GM23248 (cell line): ENCODE results near the gene BEX4. TPM values are rescaled to one million over a fixed set of nuclear protein-coding genes. Genes with fewer than 3 reads are reported as not detected.

ENCODE experiments used
- DNase-seq: peaks from one replicate; pipeline ENCODE4 v3.0.0-alpha.2; 2015
- H2AFZ ChIP-seq: fragments of 200-600 bp; sonication (generic); 2 replicates; pipeline ENCODE4 v1.6.1; 2016; ENCODE audit warnings: antibody characterized with exemption
- H3F3A ChIP-seq: fragments of 200-600 bp; sonication (generic); 2 replicates; pipeline ENCODE4 v1.6.1; 2016; ENCODE audit warnings: mild to moderate bottlenecking, antibody characterized with exemption, mixed run types; ENCODE audit not compliant: insufficient read depth
- H3K27ac ChIP-seq: fragments of 200-600 bp; sonication (generic); 2 replicates; pipeline ENCODE4 v1.5.1; 2016; ENCODE audit warnings: mild to moderate bottlenecking
- H3K27me3 ChIP-seq: fragments of 200-600 bp; sonication (generic); replicated peaks from 2 replicates; pipeline ENCODE4 v1.6.1; 2016; ENCODE audit warnings: mild to moderate bottlenecking; ENCODE audit not compliant: insufficient read depth
- H3K36me3 ChIP-seq: fragments of 200-600 bp; sonication (generic); 2 replicates; pipeline ENCODE4 v1.6.1; 2016; ENCODE audit warnings: low read depth, mild to moderate bottlenecking
- H3K4me1 ChIP-seq: fragments of 200-600 bp; sonication (generic); 2 replicates; pipeline ENCODE4 v1.6.1; 2016; ENCODE audit warnings: mild to moderate bottlenecking; ENCODE audit not compliant: insufficient read depth
- H3K4me2 ChIP-seq: fragments of 200-600 bp; sonication (generic); one replicate; pipeline ENCODE4 v1.6.1; 2016; ENCODE audit warnings: mild to moderate bottlenecking; ENCODE audit not compliant: unreplicated experiment
- H3K4me3 ChIP-seq: fragments of 200-600 bp; sonication (generic); 2 replicates; pipeline ENCODE4 v1.5.1; 2016; ENCODE audit warnings: mild to moderate bottlenecking
- H3K79me2 ChIP-seq: fragments of 200-600 bp; sonication (generic); 2 replicates; pipeline ENCODE4 v1.6.1; 2016; ENCODE audit warnings: mild to moderate bottlenecking; ENCODE audit not compliant: insufficient read depth
- H3K9ac ChIP-seq: fragments of 200-600 bp; sonication (generic); 2 replicates; pipeline ENCODE4 v1.6.1; 2016; ENCODE audit warnings: mild to moderate bottlenecking
- H3K9me2 ChIP-seq: fragments of 200-600 bp; sonication (generic); 2 replicates; pipeline ENCODE4 v1.6.1; 2016; ENCODE audit warnings: mixed run types, mild to moderate bottlenecking, moderate library complexity; ENCODE audit not compliant: insufficient read depth
- H3K9me3 ChIP-seq: fragments of 200-600 bp; sonication (generic); one replicate; pipeline ENCODE4 v1.6.1; 2017; ENCODE audit warnings: low read depth
- H4K20me1 ChIP-seq: fragments of 200-600 bp; sonication (generic); 2 replicates; pipeline ENCODE4 v1.6.0; 2016; ENCODE audit not compliant: insufficient read depth
- EZH2 ChIP-seq: fragments of 200-600 bp; sonication (generic); IDR thresholded peaks from 2 replicates; pipeline ENCODE4 v1.6.1; 2018; ENCODE audit warnings: antibody characterized with exemption, mild to moderate bottlenecking; ENCODE audit not compliant: insufficient read depth, poor library complexity, severe bottlenecking
- EZH2phosphoT487 ChIP-seq: fragments of 200-600 bp; sonication (generic); IDR thresholded peaks from 2 replicates; pipeline ENCODE4 v1.6.1; 2018; ENCODE audit warnings: antibody characterized with exemption, moderate library complexity, mild to moderate bottlenecking, low read depth; ENCODE audit not compliant: insufficient read depth
- WGBS, 2 experiments: methylation state at CpG; one replicate each; pipeline ENCODE4 v1.1.6; 2015 to 2017; ENCODE audit warnings: low lambda C conversion rate in 2 of 2, low coverage in 1 of 2; ENCODE audit errors: missing lambda C conversion rate in 2 of 2; 5-methylcytosine and 5-hydroxymethylcytosine counted together
- in situ Hi-C: fragments of 300-500 bp; cut with MboI; formaldehyde crosslinking; loops from 2 replicates; pipeline ENCODE4 v1.15.0; 2020
- polyA plus RNA-seq: library from polyadenylated mRNA; unstranded; fragments of >200 nt; fragmentation: Nextera tagmentation; extraction: Ambion mirVana; gene quantifications from 2 replicates; pipeline ENCODE4 v1.2.1, GENCODE V29; 2016
- total RNA-seq: library from RNA; depleted of rRNA; stranded (reverse); fragments of >200 nt; shearing (Covaris generic); gene quantifications from 2 replicates; pipeline ENCODE4 v1.2.3, GENCODE V29; 2014

The BEX4 gene
- total and polyA plus RNA-seq, 2 experiments from 2014 or later, result 0.54 to 2.4 TPM

DNA sequence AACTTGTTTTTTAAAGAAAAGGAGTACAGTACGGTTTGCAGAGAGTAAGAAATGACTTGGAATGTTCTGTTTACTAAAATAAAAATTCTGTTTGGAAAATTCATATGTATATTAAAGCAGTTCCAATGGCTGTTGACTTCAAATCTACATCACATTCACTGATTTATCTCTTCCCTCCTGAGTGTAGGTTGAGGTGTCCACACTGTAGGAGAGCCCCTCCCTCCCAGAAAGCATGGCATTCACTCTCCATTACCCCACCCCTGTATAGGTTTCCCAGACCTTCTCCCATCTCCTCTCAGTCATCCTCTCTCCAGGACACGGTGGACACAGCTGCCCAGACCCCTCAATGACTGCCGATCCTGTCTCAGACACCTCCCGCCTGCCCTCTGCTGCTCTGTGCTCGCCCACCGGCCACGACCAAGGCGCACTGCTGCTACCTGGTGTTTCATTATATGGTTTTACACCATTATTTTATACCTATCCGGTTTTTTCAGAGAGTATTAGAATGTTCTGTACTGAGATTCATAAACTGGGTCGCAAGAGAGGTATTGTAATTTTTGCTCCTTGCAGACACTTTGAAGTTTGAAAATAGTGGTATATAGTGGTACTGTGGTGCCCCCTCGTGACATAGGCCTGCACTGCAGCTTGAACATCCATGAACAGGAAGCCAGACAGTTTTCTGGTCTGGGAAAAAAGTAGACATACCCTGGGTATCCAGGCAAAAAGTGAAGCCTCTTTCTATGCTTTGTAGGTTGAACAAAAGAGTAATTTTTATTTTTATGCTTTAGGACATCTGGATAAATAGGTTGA lies 38.8 kb upstream of the BEX4 start:
- Histone ChIP-seq H2AFZ (peak overlapping the region; percentile 88), H3K79me2 (no peaks in the 10 kb centered on the region), H4K20me1 (no peaks in the 10 kb centered on the region), H3K4me1 (no peaks in the 10 kb centered on the region), H3K4me3 (peak overlapping the region; percentile 67), H3F3A (no peaks in the 10 kb centered on the region), H3K9me3 (no peaks in the 10 kb centered on the region), H3K27ac (no peak overlapping the region), H3K4me2 (peak overlapping the region; percentile 81), H3K36me3 (no peaks in the 10 kb centered on the region), H3K9me2 (no peaks in the 10 kb centered on the region), H3K27me3 (no peaks in the 10 kb centered on the region), H3K9ac (peak overlapping the region; percentile 47)
- TF ChIP-seq EZH2 (no peak), EZH2phosphoT487 (no peak)
- in situ Hi-C loops, result loop anchor here (10.0 kb wide), 1 partner anchor 231 kb away; no protein-coding TSS in a partner anchor
- 7 to 8% methylated on average over 10 to 11 of the region's 11 CpGs for WGBS, 2 experiments
- DNase-seq, result peak; percentile 48

- no peak for TF ChIP-seq EZH2phosphoT487
- no peak for TF ChIP-seq EZH2
- Histone ChIP-seq H3K36me3 (no peaks in the 10 kb centered on the region), H3K4me1 (no peaks in the 10 kb centered on the region), H4K20me1 (no peaks in the 10 kb centered on the region), H3K27me3 (no peaks in the 10 kb centered on the region), H3K9ac (no peak overlapping the region), H2AFZ (no peak overlapping the region), H3K27ac (no peak overlapping the region), H3F3A (no peaks in the 10 kb centered on the region), H3K9me3 (no peaks in the 10 kb centered on the region), H3K79me2 (no peaks in the 10 kb centered on the region), H3K4me3 (no peak overlapping the region), H3K9me2 (no peaks in the 10 kb centered on the region), H3K4me2 (no peak overlapping the region)
- DNase-seq, result no peak
- in situ Hi-C loops, result loop anchor here (10.0 kb wide), 1 partner anchor 233 kb away; no protein-coding TSS in a partner anchor
Observed at GRCh38 chrX:103177556-103177955, 37.4 kb upstream of the BEX4 start.

DNA sequence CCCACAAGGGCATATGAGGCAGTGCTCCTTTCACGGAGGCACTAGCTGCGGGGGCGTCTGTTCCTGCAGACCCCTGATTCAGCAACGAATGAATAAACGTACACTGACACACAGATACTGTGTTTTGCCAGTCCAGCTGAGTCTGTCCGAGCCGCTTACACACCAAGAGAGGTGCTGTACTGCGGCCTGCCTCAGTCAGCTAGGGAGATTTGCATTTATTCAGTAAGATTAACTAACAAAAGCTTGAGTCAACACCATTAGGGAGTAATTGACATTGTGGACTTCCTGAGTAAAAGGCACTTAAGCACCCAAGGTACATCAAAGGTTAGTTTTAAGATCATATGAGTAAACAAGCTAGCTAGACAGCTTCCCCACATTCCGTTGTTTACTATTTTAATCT lies 31.0 kb upstream of the BEX4 start:
- no peaks in the 10 kb centered on the region for H3K36me3 ChIP-seq
- no peaks in the 10 kb centered on the region for H4K20me1 ChIP-seq
- H3K27me3 ChIP-seq, result no peaks in the 10 kb centered on the region
- DNase-seq, result no peak
- H3K79me2 ChIP-seq, result no peaks in the 10 kb centered on the region
- H3K9ac ChIP-seq, result no peak overlapping the region
- 43 to 46% methylated on average over 9 of the region's 9 CpGs for WGBS, 2 experiments
- H3K9me2 ChIP-seq, result no peaks in the 10 kb centered on the region
- no peak overlapping the region for H3K4me2 ChIP-seq
- H3K4me1 ChIP-seq, result no peaks in the 10 kb centered on the region
- H3K27ac ChIP-seq, result no peak overlapping the region
- TF ChIP-seq EZH2 (no peak), EZH2phosphoT487 (no peak)
- H3F3A ChIP-seq, result no peaks in the 10 kb centered on the region
- no peak overlapping the region for H3K4me3 ChIP-seq
- no peaks in the 10 kb centered on the region for H3K9me3 ChIP-seq
- H2AFZ ChIP-seq, result no peak overlapping the region
- in situ Hi-C loops, result no loop called here

GRCh38 chrX:103187953-103188475 lies 26.9 kb upstream of the BEX4 start:
- Histone ChIP-seq H3K27ac (no peak overlapping the region), H3K4me3 (no peak overlapping the region), H3K9ac (no peak overlapping the region), H3K79me2 (no peaks in the 10 kb centered on the region), H3K4me1 (no peaks in the 10 kb centered on the region), H2AFZ (no peak overlapping the region), H3K9me2 (no peaks in the 10 kb centered on the region), H3K36me3 (no peaks in the 10 kb centered on the region), H3F3A (no peaks in the 10 kb centered on the region), H3K27me3 (no peaks in the 10 kb centered on the region), H3K9me3 (no peaks in the 10 kb centered on the region), H3K4me2 (no peak overlapping the region), H4K20me1 (no peaks in the 10 kb centered on the region)
- in situ Hi-C loops, result no loop called here
- no peak for TF ChIP-seq EZH2phosphoT487
- peak; percentile 2 for DNase-seq
- WGBS, 2 experiments, result 45% methylated on average over 1 of the region's 1 CpG
